Astrocyte (in vitro differentiated cells and primary cell): ENCODE measurements around the gene LRRC30.

Experiments used
- EZH2 ChIP-seq: IDR thresholded peaks from 2 replicates; pipeline ENCODE4 v1.6.1; 2012; ENCODE audit warnings: mild to moderate bottlenecking, low read length, inconsistent platforms; ENCODE audit not compliant: insufficient read depth
- TF ChIP-seq, protein P1 (sequence below): IDR thresholded peaks from 2 replicates; pipeline ENCODE4 v1.5.1; 2011; ENCODE audit warnings: low read depth, mild to moderate bottlenecking, inconsistent platforms, low read length, moderate library complexity; ENCODE audit not compliant: insufficient read depth

GRCh38 chr18:7202169-7202568 is 28.7 kb upstream of the LRRC30 start:
- TF ChIP-seq, protein P1, sequence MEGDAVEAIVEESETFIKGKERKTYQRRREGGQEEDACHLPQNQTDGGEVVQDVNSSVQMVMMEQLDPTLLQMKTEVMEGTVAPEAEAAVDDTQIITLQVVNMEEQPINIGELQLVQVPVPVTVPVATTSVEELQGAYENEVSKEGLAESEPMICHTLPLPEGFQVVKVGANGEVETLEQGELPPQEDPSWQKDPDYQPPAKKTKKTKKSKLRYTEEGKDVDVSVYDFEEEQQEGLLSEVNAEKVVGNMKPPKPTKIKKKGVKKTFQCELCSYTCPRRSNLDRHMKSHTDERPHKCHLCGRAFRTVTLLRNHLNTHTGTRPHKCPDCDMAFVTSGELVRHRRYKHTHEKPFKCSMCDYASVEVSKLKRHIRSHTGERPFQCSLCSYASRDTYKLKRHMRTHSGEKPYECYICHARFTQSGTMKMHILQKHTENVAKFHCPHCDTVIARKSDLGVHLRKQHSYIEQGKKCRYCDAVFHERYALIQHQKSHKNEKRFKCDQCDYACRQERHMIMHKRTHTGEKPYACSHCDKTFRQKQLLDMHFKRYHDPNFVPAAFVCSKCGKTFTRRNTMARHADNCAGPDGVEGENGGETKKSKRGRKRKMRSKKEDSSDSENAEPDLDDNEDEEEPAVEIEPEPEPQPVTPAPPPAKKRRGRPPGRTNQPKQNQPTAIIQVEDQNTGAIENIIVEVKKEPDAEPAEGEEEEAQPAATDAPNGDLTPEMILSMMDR: no peak
- no peak for TF ChIP-seq EZH2
